ENCODE measurements around the gene PRODH.
"Not testable (repeated sequence)": the region's sequence is repeated elsewhere in the genome, so short reads cannot be mapped to it uniquely, and the experiment has no call there.

PRODH gene

DNA sequence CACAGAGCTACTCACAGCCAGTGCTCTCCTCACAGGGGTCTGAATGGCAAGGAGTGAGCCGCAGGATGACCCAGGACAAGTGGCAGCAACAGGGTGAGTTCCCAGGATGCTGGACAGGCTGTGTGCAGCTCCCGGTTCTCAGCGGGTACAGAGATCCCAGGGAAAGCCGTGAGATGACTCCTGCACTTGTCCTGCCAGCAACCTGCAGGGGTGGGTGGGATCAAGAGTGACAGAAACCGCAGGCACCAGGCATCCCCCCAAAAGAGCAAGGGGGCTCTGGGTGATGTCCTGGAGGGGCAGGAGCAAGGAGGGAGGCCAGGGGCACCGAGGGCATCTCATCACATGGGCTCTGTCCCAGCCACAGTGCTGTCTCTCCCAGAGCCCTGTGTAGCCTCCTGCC is 15.9 kb upstream of the PRODH start:
- DNase-seq, result no peak

DNA sequence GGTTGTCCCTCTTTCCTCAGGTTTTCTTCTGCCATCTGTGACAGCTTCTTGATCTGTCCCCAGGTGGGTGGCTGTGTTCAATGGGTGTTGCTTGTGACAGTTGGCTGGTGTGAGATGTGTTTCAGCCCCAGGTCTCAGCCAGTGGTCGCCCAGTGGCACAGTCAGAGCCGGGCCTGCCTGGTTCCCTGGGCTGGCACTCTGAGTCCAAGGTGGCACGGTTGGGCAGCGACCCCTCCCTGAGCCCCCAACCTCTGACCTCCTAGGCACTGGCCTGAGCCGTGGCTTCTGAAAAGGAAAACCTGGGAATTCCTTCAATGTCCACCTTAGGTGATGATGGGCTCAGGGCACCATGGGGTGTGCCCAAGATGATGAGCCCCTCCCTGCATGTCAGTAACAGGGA is 14.0 kb upstream of the PRODH start:
- no peak for DNase-seq

DNA sequence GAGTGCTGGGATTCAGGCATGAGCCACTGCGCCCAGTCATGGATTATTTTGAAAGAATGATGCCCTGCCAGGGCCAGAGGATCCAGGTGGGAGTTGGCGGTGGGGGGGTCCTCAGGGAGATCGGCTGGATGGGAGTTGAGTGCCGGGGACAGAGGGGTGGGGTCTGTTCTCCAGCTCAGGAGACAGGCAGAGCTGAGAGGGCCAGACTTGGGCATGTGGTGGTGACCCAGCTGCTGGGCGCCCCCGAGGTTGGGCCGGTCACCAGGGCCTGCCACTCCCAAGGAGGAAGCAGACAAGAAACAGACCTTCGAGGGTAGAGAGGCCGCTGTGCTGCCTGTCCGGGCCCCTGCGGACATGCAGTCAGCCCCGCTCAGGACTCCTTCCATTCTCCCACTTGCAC is 11.8 kb upstream of the PRODH start:
- no peak for DNase-seq

- not testable (repeated sequence) for DNase-seq
Measured at GRCh38 chr22:18947105-18947504, 11.0 kb upstream of the PRODH start.

GRCh38 chr22:18938691-18939090 is 2.6 kb upstream of the PRODH start:
- not testable (repeated sequence) for DNase-seq

DNA sequence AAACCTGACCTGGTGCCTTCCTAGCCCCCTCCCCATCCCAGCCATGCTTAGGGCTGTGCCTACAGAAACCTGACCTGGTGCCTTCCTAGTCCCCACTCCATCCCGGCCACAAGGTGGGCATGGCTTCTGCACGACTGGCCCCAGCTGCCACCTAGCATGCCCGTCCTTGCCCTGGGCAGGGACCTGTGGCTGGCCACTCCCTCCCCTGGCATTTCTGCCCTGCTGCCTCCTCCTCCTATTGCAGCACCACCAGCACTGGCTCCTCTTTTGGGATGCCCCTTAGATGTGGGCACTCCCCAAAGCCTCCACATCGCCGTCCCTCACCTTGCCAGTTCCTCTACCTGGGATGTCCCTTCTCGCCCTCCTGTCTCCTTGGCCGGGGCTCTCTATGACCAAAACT is 1.4 kb downstream of the PRODH start:
- DNase-seq, result not testable (repeated sequence)

DNA sequence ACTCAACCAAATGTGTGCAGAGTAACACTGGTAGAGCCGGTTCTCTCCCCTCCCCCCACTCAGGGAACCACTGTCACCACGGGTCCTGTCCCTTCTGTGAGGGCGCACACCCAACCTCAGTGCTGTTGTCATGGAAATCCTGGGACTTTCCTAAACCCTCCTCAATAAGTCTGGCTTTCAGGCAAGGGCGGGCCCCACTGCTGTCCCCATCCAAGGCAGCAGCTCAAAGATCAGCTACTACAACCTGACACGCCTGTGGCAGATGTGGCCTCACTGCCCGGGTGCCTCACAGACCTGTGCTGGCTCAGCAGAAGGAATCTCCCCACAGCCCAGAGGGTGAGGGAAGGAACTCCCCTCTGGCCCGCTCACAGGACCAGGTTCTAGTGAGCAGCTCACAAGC is 2.2 kb downstream of the PRODH start:
- no peak for DNase-seq

- DNase-seq, result no peak
Measured at GRCh38 chr22:18931905-18932652, 4.0 kb downstream of the PRODH start.

DNA sequence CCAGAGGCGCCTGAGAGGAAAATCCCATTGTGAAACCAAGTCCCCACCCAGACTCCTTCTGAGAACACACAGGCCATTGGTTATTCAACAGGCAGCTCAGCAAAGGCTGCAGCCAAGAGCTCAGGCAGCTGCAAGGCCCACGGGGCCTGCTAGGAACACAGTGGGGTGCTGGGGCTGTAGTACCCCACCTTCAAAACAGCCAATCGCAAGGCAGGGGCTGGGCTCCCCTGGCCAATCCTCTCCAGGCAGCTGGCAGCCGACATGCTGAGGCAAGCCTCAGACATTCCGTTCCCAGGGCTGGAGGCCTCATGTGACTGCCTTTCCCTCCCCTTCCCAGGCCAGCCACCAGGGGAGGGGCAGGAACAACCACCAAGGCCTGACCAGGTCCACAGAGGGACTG is 6.6 kb downstream of the PRODH start:
- DNase-seq, result no peak

GRCh38 chr22:18927573-18927972 is 8.5 kb downstream of the PRODH start:
- no peak for DNase-seq

GRCh38 chr22:18927020-18927419 is 9.1 kb downstream of the PRODH start:
- no peak for DNase-seq

- no peak for DNase-seq
Measured at GRCh38 chr22:18925368-18926064, 10.6 kb downstream of the PRODH start.

DNA sequence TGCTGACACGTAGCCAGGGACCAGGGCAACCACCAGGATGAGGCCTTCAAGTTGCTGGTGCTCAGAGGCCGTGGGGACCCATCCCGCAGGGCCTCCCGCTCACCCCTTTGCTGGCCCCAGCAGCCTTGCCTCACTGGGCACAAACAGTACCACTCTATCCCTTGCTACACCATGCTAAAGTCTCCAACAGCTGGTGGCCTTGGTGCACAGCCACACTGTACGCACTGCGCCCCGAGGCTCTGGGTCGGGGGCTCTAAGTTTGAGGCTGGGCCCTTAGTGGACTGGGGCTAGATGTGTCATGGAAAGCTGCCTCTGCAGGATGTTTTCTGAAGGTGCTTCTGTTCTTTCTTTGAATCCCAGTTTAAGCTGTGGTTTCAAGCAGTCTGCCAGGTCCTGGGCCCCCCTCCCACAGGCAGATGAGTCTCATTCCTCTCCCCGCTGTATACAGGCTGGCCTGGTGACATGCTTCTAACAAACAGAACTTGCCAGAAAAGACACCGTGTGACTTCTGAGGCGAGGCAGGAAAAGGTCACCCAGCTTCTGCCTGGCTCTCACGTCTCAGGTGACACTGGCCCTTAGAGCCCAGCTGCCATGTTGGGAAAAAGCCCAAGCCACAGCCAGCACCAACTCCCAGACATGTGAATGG is 15.7 kb downstream of the PRODH start:
- not testable (repeated sequence) for DNase-seq

GRCh38 chr22:18917818-18918217 is 18.3 kb downstream of the PRODH start:
- not testable (repeated sequence) for DNase-seq

GRCh38 chr22:18915550-18915949 is 20.5 kb downstream of the PRODH start:
- DNase-seq, result not testable (repeated sequence)

DNA sequence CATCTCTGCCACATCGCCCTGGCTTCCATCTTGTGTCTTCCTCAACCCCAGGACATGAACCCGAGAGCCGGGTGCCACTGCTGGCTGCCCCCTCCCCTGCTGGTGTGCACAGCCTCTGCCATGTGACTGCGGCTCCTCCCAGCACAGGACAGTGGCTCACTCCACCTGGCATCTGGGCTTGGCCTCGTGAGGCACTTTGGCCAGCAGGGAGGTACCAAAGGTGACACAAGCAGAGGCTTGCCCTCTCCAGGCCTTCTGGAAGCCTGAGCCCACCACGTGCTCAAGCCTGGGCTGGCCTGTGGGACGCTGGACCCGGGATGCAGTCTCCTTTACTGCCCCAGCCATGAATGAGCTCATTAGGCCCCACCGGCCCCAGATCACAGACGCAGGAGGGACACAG is 21.5 kb downstream of the PRODH start:
- not testable (repeated sequence) for DNase-seq

GRCh38 chr22:18912264-18912946 is 23.7 kb downstream of the PRODH start:
- not testable (repeated sequence) for DNase-seq

DNA sequence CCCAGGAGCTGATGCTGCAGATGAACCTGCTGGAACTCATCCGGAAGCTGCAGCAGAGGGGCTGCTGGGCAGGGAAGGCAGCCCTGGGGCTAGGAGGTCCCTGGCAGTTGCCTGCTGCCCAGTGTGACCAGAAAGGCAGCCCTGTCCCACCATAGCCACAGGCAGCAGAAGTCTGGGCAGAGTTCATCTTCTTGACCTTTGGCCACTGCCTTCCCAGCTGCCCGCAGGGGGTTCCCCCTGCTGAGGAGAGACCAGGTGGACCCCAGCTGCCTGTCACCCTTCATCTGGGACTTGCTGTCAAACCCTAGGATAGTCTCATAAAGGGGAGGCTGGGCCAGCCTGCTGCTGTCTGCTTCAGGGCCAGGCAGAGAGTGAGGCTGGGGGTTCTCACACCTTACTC is 24.6 kb downstream of the PRODH start:
- not testable (repeated sequence) for DNase-seq

DNA sequence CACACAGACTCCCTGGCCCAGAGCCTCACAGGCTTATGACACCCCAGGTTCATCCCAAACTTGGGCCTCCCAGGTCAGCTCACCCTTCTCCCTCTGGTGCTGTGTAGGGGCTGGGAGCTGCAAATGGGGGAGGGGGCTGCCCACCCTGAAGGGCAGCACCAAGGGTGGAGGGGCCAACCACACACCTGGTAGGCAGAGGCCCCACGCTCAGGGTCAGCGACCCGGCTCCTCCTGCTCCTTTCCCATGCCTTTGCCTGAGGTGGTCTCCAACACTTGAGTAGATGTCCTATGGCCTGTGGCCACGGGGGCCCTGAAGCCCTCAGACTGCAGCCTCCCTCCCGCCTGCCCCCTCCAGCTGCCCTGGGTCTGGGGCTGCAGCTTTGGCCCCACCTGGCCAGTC is 26.5 kb downstream of the PRODH start:
- DNase-seq, result no peak

DNA sequence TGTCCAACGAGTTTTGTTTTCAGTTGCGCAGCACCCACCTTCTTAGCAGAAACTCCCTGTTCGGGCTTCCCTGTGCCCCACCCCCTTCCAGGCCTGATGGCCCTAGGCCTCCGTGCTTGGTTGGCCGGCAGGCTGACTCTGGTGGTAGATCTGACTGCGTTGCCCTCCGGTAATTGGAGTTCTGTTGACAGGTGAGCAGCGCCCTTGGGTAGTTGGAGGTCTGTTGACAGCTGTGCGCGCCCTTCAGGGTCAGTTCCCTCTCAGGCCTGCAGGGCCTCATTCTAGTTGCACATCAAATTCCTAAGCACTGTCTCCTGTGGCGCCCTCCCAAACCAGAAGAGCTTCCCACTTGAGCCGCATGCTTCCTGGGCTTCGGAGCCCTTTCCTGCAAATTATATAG is 29.2 kb downstream of the PRODH start:
- DNase-seq, result no peak

- not testable (repeated sequence) for DNase-seq
Measured at GRCh38 chr22:18906410-18906745, 29.7 kb downstream of the PRODH start.

DNA sequence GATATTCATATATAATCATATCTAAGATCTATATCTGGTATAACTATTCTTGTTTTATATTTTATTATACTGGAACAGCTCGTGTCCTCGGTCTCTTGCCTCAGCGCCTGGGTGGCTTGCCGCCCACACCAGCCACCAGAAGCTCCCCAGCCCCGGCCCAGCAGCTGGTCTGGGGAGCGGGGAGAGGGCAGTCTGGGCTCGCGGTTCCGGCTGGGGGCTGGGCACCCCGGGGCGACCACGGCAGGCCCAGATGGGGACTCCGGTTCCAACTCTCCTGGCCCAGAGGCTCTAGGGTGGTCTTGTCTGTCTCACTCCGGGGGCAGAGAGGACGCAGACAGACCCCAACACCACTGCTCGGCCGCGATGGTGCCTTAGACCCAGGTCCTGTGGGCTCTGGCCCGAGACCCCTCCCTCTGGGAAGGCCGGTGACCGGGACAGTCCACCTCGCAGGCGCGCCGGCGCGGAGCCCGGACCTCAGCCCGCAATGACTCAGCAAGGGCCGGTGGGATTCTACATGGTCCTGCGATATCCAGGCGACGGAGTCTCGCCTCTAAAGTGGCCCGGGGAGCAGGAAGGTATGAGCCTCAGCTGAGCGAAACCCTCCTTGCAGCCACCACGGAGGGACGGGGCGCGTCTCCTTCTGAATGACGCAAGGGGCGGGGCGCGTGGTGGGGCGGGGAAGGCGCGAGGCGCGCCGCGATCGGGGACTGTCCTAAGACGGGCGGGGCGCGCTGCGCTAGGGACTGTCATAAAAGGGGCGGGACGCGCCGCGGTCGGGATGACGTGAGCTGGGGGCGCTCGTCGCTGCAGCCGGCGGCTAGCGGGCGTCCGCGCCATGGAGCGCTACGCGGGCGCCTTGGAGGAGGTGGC is 30.3 kb downstream of the PRODH start, which contains the start of gene DGCR6:
DGCR6 (plus strand) TSS at position 781 of the 870 bp plus-strand sequence; CDS start at position 836, 55 bp downstream.
- DNase-seq, result no peak
